ENCODE results near the gene TBC1D17. TPM values are rescaled to one million over a fixed set of nuclear protein-coding genes. Genes with fewer than 3 reads are reported as not detected.

Gene TBC1D17
- total RNA-seq (2022; extraction: Qiagen RNA extraction), result 17.4 to 22.9 TPM (median 20.4 TPM) in 5 replicates

GRCh38 chr19:49877020-49877878 lies at the start of gene TBC1D17, which contains the start of gene AKT1S1:
TBC1D17 (plus strand) TSS chr19:49877702; CDS start chr19:49877724, 22 bp downstream.
AKT1S1 (minus strand) TSS chr19:49877355; CDS start chr19:49873295, 4,060 bp downstream.

GRCh38 chr19:49850487-49851342 lies 26.8 kb upstream of the TBC1D17 start, which contains the start of gene PTOV1:
PTOV1 (plus strand) TSS chr19:49851159.

GRCh38 chr19:49866933-49867782 lies 10.3 kb upstream of the TBC1D17 start, which contains the start of gene PNKP:
PNKP (minus strand) TSS chr19:49867576; CDS start chr19:49867204, 372 bp downstream.

GRCh38 chr19:49896863-49897621 lies 19.5 kb downstream of the TBC1D17 start, which contains the start of gene IL4I1:
IL4I1 (minus strand) TSS chr19:49896887; CDS start chr19:49896160, 727 bp downstream.

GRCh38 chr19:49929121-49929610 lies 51.7 kb downstream of the TBC1D17 start, which contains the start of the genes ATF5 and NUP62:
ATF5 (plus strand) TSS chr19:49929205; CDS start chr19:49930851, 1,646 bp downstream.
NUP62 (minus strand) TSS chr19:49929504; CDS start chr19:49909807, 19,697 bp downstream.

Other genes with a start within 250 kb of the TBC1D17 start
- gene RRAS, start 237.6 kb upstream of the TBC1D17 start, total RNA-seq (2022; extraction: Qiagen RNA extraction), result 99.6 to 157 TPM (median 144 TPM) in 5 replicates
- 39.5 to 69.3 TPM (median 65.3 TPM) in 5 replicates for gene SCAF1, start 235.5 kb upstream of the TBC1D17 start, total RNA-seq (2022; extraction: Qiagen RNA extraction)
- gene IRF3, start 211.8 kb upstream of the TBC1D17 start, total RNA-seq (2022; extraction: Qiagen RNA extraction), result 74.8 to 117 TPM (median 95.5 TPM) in 5 replicates
- gene BCL2L12, start 211.8 kb upstream of the TBC1D17 start, total RNA-seq (2022; extraction: Qiagen RNA extraction), result 53.4 to 73.8 TPM (median 70.9 TPM) in 5 replicates
- gene PRMT1, start 200.4 kb upstream of the TBC1D17 start, total RNA-seq (2022; extraction: Qiagen RNA extraction), result 403 to 432 TPM (median 421 TPM) in 5 replicates
- 3.6 to 7.2 TPM (median 5.1 TPM) in 5 replicates for gene ADM5, start 188.1 kb upstream of the TBC1D17 start, total RNA-seq (2022; extraction: Qiagen RNA extraction)
- gene CPT1C, start 186.6 kb upstream of the TBC1D17 start, total RNA-seq (2022; extraction: Qiagen RNA extraction), result 11.0 to 15.0 TPM (median 14.0 TPM) in 5 replicates
- gene TSKS, start 114.4 kb upstream of the TBC1D17 start, total RNA-seq (2022; extraction: Qiagen RNA extraction), result not detected in 5 replicates
- 40.1 to 57.8 TPM (median 55.4 TPM) in 5 replicates for gene AP2A1, start 110.7 kb upstream of the TBC1D17 start, total RNA-seq (2022; extraction: Qiagen RNA extraction)
- gene FUZ, start 64.4 kb upstream of the TBC1D17 start, total RNA-seq (2022; extraction: Qiagen RNA extraction), result 13.3 to 16.4 TPM (median 14.5 TPM) in 5 replicates
- 45.8 to 71.0 TPM (median 68.3 TPM) in 5 replicates for gene MED25, start 59.4 kb upstream of the TBC1D17 start, total RNA-seq (2022; extraction: Qiagen RNA extraction)
- gene PTOV1, start 26.5 kb upstream of the TBC1D17 start, total RNA-seq (2022; extraction: Qiagen RNA extraction), result 109 to 158 TPM (median 143 TPM) in 5 replicates
- 42.9 to 59.9 TPM (median 52.0 TPM) in 5 replicates for gene PNKP, start 10.1 kb upstream of the TBC1D17 start, total RNA-seq (2022; extraction: Qiagen RNA extraction)
- 67.2 to 121 TPM (median 103 TPM) in 5 replicates for gene AKT1S1, start 347 bp upstream of the TBC1D17 start, total RNA-seq (2022; extraction: Qiagen RNA extraction)
- 0.35 to 0.71 TPM (median 0.59 TPM) in 5 replicates for gene IL4I1, start 19.2 kb downstream of the TBC1D17 start, total RNA-seq (2022; extraction: Qiagen RNA extraction)
- 39.0 to 57.8 TPM (median 54.8 TPM) in 5 replicates for gene ATF5, start 51.5 kb downstream of the TBC1D17 start, total RNA-seq (2022; extraction: Qiagen RNA extraction)
- 66.7 to 94.5 TPM (median 87.1 TPM) in 5 replicates for gene NUP62, start 51.8 kb downstream of the TBC1D17 start, total RNA-seq (2022; extraction: Qiagen RNA extraction)
- 0.04 to 0.14 TPM (median 0.06 TPM) in 4 of 5 replicates, not detected in the other for gene SIGLEC11, start 83.5 kb downstream of the TBC1D17 start, total RNA-seq (2022; extraction: Qiagen RNA extraction)
- 34.8 to 40.7 TPM (median 38.7 TPM) in 5 replicates for gene VRK3, start 147.7 kb downstream of the TBC1D17 start, total RNA-seq (2022; extraction: Qiagen RNA extraction)
- 7.7 to 10.2 TPM (median 9.6 TPM) in 5 replicates for gene ZNF473, start 148.3 kb downstream of the TBC1D17 start, total RNA-seq (2022; extraction: Qiagen RNA extraction)

Data from A549 treated with Mapracorat at 1 μM for 4 hours (cell line).